Activated CD8-positive, alpha-beta memory T cell treated with anti-CD3 and anti-CD28 coated beads for 4 hours (primary cell): ENCODE results near the gene PDGFRB.
A peak's percentile ranks its signal among the peaks of the same experiment; 100 is the strongest.

Source experiments
- DNase-seq, 2 donors: peaks; one replicate each; pipeline ENCODE4 v3.0.0-alpha.2; 2020; ENCODE audit warnings: low read depth in 2 of 2

The PDGFRB gene

GRCh38 chr5:150130493-150130922 is 25.1 kb downstream of the PDGFRB start:
- DNase-seq: no peak

GRCh38 chr5:150129813-150130492 is 25.7 kb downstream of the PDGFRB start:
- peak in 1 of 2 donors; percentile 6 for DNase-seq

- no peak for DNase-seq
These were observed 26.2 kb downstream of the PDGFRB start for GRCh38 chr5:150129454-150129812.

- DNase-seq: no peak
These were observed 28.8 kb downstream of the PDGFRB start for GRCh38 chr5:150126921-150127265.

- DNase-seq: no peak
These were observed 29.3 kb downstream of the PDGFRB start for GRCh38 chr5:150126199-150126920.

- DNase-seq: no peak
These were observed 30.3 kb downstream of the PDGFRB start for GRCh38 chr5:150125334-150125733.

GRCh38 chr5:150124596-150124995 is 31.0 kb downstream of the PDGFRB start:
- no peak for DNase-seq

GRCh38 chr5:150124111-150124557 is 31.5 kb downstream of the PDGFRB start:
- DNase-seq: no peak

GRCh38 chr5:150123542-150123941 is 32.1 kb downstream of the PDGFRB start:
- no peak for DNase-seq

- DNase-seq: no peak
These were observed 32.8 kb downstream of the PDGFRB start for GRCh38 chr5:150122536-150123481.

- DNase-seq: no peak
These were observed 33.5 kb downstream of the PDGFRB start for GRCh38 chr5:150122158-150122510.

- no peak for DNase-seq
These were observed 34.0 kb downstream of the PDGFRB start for GRCh38 chr5:150121448-150122157.

GRCh38 chr5:150120617-150121447 is 34.8 kb downstream of the PDGFRB start:
- DNase-seq: no peak

- DNase-seq: no peak
These were observed 35.6 kb downstream of the PDGFRB start for GRCh38 chr5:150120062-150120441.

GRCh38 chr5:150119421-150120061 is 36.1 kb downstream of the PDGFRB start:
- DNase-seq: no peak

GRCh38 chr5:150118561-150119229 is 37.0 kb downstream of the PDGFRB start:
- DNase-seq: no peak

- no peak for DNase-seq
These were observed 37.6 kb downstream of the PDGFRB start for GRCh38 chr5:150117945-150118560.

- DNase-seq: no peak
These were observed 38.8 kb downstream of the PDGFRB start for GRCh38 chr5:150116667-150117400.
